T-helper 9 cell (primary cell): ENCODE results near the gene RAB44.

Experiments
- DNase-seq: peaks from one replicate; pipeline ENCODE4 v3.0.0-alpha.2; 2020

The RAB44 gene

GRCh38 chr6:36734486-36735060, 36.9 kb downstream of the RAB44 start:
- DNase-seq = no peak

GRCh38 chr6:36735110-36736071, 37.8 kb downstream of the RAB44 start:
- no peak for DNase-seq

- no peak for DNase-seq
These were observed 39.6 kb downstream of the RAB44 start for GRCh38 chr6:36737043-36737785.

GRCh38 chr6:36738108-36738507, 40.5 kb downstream of the RAB44 start:
- DNase-seq = no peak

- DNase-seq = no peak
These were observed 42.6 kb downstream of the RAB44 start for GRCh38 chr6:36739947-36740817.

- no peak for DNase-seq
These were observed 43.2 kb downstream of the RAB44 start for GRCh38 chr6:36740818-36741179.

GRCh38 chr6:36742146-36742545, 44.5 kb downstream of the RAB44 start:
- DNase-seq = no peak

GRCh38 chr6:36743032-36743431, 45.4 kb downstream of the RAB44 start:
- DNase-seq = no peak

- DNase-seq = no peak
These were observed 46.1 kb downstream of the RAB44 start for GRCh38 chr6:36743538-36744303.

- DNase-seq = no peak
These were observed 46.7 kb downstream of the RAB44 start for GRCh38 chr6:36744304-36744673.

GRCh38 chr6:36745283-36745682, 47.7 kb downstream of the RAB44 start:
- no peak for DNase-seq

GRCh38 chr6:36745836-36746235, 48.2 kb downstream of the RAB44 start:
- DNase-seq = no peak

GRCh38 chr6:36746251-36746650, 48.6 kb downstream of the RAB44 start:
- DNase-seq = no peak

- no peak for DNase-seq
These were observed 52.3 kb downstream of the RAB44 start for GRCh38 chr6:36749829-36750489.

GRCh38 chr6:36751091-36751490, 53.5 kb downstream of the RAB44 start:
- no peak for DNase-seq

GRCh38 chr6:36751833-36752186, 54.2 kb downstream of the RAB44 start:
- DNase-seq = no peak

- DNase-seq = no peak
These were observed 54.7 kb downstream of the RAB44 start for GRCh38 chr6:36752187-36752885.

- no peak for DNase-seq
These were observed 55.4 kb downstream of the RAB44 start for GRCh38 chr6:36752886-36753506.

- DNase-seq = no peak
These were observed 56.2 kb downstream of the RAB44 start for GRCh38 chr6:36753671-36754405.
